IMR-90 (cell line): ENCODE data around the gene SARS1.
"Not testable (repeated sequence)": the region's sequence is repeated elsewhere in the genome, so short reads cannot be mapped to it uniquely, and the experiment has no call there.

Source experiments
- BHLHE40 ChIP-seq: fragments of 150-350 bp; IDR thresholded peaks from 2 replicates; pipeline ENCODE4 v1.6.1; 2016; ENCODE audit warnings: mild to moderate bottlenecking, low read depth, low read length
- CEBPB ChIP-seq: IDR thresholded peaks from 2 replicates; pipeline ENCODE4 v1.6.1; 2012; ENCODE audit warnings: low read depth, low read length, improper control_type of control experiment
- CHD1 ChIP-seq: IDR thresholded peaks from 2 replicates; pipeline ENCODE4 v1.6.1; 2012; ENCODE audit warnings: low read depth, low read length, improper control_type of control experiment
- FOS ChIP-seq: fragments of 150-350 bp; IDR thresholded peaks from 2 replicates; pipeline ENCODE4 v1.6.1; 2016; ENCODE audit warnings: low read depth, low read length
- MXI1 ChIP-seq: IDR thresholded peaks from 2 replicates; pipeline ENCODE4 v1.6.1; 2012; ENCODE audit warnings: low read depth, mild to moderate bottlenecking, low read length, moderate library complexity, borderline replicate concordance
- POLR2A ChIP-seq: IDR thresholded peaks from 2 replicates; pipeline ENCODE4 v1.6.1; 2012; ENCODE audit warnings: mild to moderate bottlenecking, low read depth, low read length
- RAD21 ChIP-seq: IDR thresholded peaks from 2 replicates; pipeline ENCODE4 v1.6.1; 2012; ENCODE audit warnings: low read length, improper control_type of control experiment
- RCOR1 ChIP-seq: IDR thresholded peaks from 2 replicates; pipeline ENCODE4 v1.6.1; 2012; ENCODE audit warnings: mild to moderate bottlenecking, low read length, improper control_type of control experiment; ENCODE audit not compliant: insufficient replicate concordance
- RFX5 ChIP-seq: IDR thresholded peaks from 2 replicates; pipeline ENCODE4 v1.8.0; 2012; ENCODE audit warnings: low read depth, mild to moderate bottlenecking, low read length, moderate library complexity
- SMC3 ChIP-seq: fragments of 150-350 bp; IDR thresholded peaks from 2 replicates; pipeline ENCODE4 v1.6.1; 2016; ENCODE audit warnings: low read depth, mild to moderate bottlenecking, antibody characterized with exemption, low read length, moderate library complexity
- USF2 ChIP-seq: fragments of 150-350 bp; IDR thresholded peaks from 2 replicates; pipeline ENCODE4 v1.6.1; 2017; ENCODE audit warnings: mild to moderate bottlenecking, antibody characterized with exemption, low read length, low read depth
- TF ChIP-seq, protein P1 (sequence below): conservative IDR thresholded peaks from 2 replicates; pipeline ENCODE4 v1.5.1; 2012; ENCODE audit warnings: mild to moderate bottlenecking, low read depth, low read length, improper control_type of control experiment
- TF ChIP-seq, protein P2 (sequence below): fragments of 150-350 bp; IDR thresholded peaks from 2 replicates; pipeline ENCODE4 v1.6.1; 2016; ENCODE audit warnings: low read depth, mild to moderate bottlenecking, low read length, moderate library complexity, borderline replicate concordance

DNA sequence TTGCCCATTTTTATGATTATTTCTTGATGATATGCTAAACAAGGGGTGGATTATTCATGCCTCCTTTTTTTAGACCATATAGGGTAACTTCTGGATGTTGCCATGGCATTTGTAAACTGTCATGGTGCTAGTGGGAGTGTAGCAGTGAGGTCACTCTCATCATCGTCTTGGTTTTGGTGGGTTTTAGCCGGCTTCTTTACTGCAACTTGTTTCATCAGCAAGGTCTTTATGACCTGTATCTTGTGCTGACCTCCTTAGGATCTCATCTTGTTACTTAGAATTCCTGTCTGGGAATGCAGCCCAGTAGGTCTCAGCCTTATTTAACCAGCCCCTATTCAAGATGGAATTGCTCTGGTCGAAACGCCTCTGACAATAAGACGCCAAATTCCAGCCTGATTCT is 73.0 kb downstream of the SARS1 start:
- TF ChIP-seq, protein P1, sequence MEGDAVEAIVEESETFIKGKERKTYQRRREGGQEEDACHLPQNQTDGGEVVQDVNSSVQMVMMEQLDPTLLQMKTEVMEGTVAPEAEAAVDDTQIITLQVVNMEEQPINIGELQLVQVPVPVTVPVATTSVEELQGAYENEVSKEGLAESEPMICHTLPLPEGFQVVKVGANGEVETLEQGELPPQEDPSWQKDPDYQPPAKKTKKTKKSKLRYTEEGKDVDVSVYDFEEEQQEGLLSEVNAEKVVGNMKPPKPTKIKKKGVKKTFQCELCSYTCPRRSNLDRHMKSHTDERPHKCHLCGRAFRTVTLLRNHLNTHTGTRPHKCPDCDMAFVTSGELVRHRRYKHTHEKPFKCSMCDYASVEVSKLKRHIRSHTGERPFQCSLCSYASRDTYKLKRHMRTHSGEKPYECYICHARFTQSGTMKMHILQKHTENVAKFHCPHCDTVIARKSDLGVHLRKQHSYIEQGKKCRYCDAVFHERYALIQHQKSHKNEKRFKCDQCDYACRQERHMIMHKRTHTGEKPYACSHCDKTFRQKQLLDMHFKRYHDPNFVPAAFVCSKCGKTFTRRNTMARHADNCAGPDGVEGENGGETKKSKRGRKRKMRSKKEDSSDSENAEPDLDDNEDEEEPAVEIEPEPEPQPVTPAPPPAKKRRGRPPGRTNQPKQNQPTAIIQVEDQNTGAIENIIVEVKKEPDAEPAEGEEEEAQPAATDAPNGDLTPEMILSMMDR: not testable (repeated sequence)
- not testable (repeated sequence) for TF ChIP-seq FOS, POLR2A, BHLHE40, SMC3, CEBPB, RAD21, RCOR1, USF2, CHD1, MXI1, RFX5
- TF ChIP-seq, protein P2, sequence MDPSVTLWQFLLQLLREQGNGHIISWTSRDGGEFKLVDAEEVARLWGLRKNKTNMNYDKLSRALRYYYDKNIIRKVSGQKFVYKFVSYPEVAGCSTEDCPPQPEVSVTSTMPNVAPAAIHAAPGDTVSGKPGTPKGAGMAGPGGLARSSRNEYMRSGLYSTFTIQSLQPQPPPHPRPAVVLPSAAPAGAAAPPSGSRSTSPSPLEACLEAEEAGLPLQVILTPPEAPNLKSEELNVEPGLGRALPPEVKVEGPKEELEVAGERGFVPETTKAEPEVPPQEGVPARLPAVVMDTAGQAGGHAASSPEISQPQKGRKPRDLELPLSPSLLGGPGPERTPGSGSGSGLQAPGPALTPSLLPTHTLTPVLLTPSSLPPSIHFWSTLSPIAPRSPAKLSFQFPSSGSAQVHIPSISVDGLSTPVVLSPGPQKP: not testable (repeated sequence)
